SU-DHL-6 (cell line): Measurements from ENCODE around the gene XYLT1.

ENCODE experiments used
- CTCF ChIP-seq: fragments of 200-600 bp; sonication (generic); IDR thresholded peaks from one replicate; pipeline ENCODE4 v1.5.1; 2017; ENCODE audit warnings: antibody characterized with exemption, mild to moderate bottlenecking, low read length, moderate library complexity; ENCODE audit not compliant: insufficient read depth, poor library complexity, severe bottlenecking
- EZH2phosphoT487 ChIP-seq: fragments of 200-600 bp; sonication (generic), shearing (Covaris generic); conservative IDR thresholded peaks from 2 replicates; pipeline ENCODE4 v1.6.1; 2018; ENCODE audit warnings: mild to moderate bottlenecking, antibody characterized with exemption, low read length, moderate library complexity, mixed read lengths

- TF ChIP-seq CTCF, result no peak
- TF ChIP-seq EZH2phosphoT487, result no peak
Measured at GRCh38 chr16:17213025-17213424, 257.7 kb downstream of the XYLT1 start.
